ENCODE measurements around the gene APOBR.

GRCh38 chr16:28514246-28514645 lies 19.8 kb downstream of the APOBR start:
- TF ChIP-seq CTCF (IDR thresholded peaks at IDR 0.05; ENCODE audit: extremely low read depth in 1 of 2, insufficient read depth in 1 of 2, low read depth in 1 of 2, low read length in 2 of 2), result no peak
- no peak for TF ChIP-seq POLR2A (IDR thresholded peaks at IDR 0.05; ENCODE audit: low read depth, low read length)
- no peak for TF ChIP-seq JUN (IDR thresholded peaks at IDR 0.05; ENCODE audit: borderline replicate concordance, insufficient read depth, insufficient read length, low read depth)
- TF ChIP-seq EZH2 (IDR thresholded peaks at IDR 0.05; ENCODE audit: borderline replicate concordance, low read depth, low read length, severe bottlenecking), result no peak
- TF ChIP-seq MYC (IDR thresholded peaks at IDR 0.05; ENCODE audit: low read depth, low read length), result no peak
- TF ChIP-seq MAX (IDR thresholded peaks at IDR 0.05; ENCODE audit: insufficient read depth, insufficient read length), result no peak

Measured in endothelial cell of umbilical vein (primary cell).